ENCODE measurements around the gene PCYT2.

PCYT2 gene

GRCh38 chr17:81941484-81942166 lies 30.4 kb upstream of the PCYT2 start:
- DNase-seq (ENCODE audit: low spot score) = no peak
- TF ChIP-seq, protein P1, sequence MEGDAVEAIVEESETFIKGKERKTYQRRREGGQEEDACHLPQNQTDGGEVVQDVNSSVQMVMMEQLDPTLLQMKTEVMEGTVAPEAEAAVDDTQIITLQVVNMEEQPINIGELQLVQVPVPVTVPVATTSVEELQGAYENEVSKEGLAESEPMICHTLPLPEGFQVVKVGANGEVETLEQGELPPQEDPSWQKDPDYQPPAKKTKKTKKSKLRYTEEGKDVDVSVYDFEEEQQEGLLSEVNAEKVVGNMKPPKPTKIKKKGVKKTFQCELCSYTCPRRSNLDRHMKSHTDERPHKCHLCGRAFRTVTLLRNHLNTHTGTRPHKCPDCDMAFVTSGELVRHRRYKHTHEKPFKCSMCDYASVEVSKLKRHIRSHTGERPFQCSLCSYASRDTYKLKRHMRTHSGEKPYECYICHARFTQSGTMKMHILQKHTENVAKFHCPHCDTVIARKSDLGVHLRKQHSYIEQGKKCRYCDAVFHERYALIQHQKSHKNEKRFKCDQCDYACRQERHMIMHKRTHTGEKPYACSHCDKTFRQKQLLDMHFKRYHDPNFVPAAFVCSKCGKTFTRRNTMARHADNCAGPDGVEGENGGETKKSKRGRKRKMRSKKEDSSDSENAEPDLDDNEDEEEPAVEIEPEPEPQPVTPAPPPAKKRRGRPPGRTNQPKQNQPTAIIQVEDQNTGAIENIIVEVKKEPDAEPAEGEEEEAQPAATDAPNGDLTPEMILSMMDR (IDR thresholded peaks at IDR 0.05; ENCODE audit: extremely low read depth, missing control alignments) = no peak

DNA sequence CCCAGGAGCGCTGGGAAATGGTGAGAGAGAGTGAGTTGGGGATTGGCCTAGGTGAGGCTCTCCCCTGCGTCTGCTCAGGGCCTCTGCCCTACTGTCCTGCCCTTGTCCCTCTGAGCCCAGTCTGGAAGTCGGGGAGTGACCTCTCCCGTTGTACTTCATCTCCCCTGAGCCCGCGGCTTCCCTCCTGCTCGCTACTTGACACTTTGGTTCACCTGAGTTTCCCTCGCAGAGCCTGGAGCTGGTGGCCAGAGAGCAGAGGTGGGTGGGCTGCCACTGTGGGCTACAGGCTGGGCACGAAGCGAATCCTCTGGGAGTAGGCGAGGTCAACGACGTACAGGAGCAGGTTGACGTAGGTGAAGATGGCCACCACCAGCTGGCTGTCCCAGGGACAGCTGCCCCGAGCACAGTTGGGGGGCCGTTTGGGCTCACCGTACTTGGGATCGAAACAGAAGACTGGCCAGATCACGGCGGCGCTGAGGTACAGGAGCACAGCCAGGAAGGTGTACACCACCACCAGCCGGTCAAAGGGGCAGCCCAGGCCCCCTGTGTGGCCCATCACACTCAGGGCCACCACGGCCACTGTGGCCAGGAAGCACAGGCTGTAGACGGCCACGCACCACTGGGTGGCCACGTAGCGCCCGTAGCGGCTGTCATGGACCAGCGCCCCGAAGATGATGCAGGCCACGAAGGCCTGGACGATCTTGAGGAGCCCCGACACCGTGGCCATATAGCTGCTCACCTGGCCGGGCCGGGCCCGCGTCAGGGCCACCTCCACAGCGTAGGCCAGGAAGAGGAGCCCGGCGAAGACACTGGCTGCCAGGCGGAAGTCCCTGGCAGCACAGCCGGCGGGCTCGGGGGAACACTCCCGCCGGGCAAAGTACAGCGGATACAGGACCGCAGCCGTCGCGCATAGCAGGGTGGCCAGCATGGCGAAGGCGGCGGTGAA lies 29.6 kb upstream of the PCYT2 start:
- TF ChIP-seq, protein P1 (IDR thresholded peaks at IDR 0.05; ENCODE audit: extremely low read depth, missing control alignments) = no peak
- no peak for DNase-seq (ENCODE audit: low spot score)

DNA sequence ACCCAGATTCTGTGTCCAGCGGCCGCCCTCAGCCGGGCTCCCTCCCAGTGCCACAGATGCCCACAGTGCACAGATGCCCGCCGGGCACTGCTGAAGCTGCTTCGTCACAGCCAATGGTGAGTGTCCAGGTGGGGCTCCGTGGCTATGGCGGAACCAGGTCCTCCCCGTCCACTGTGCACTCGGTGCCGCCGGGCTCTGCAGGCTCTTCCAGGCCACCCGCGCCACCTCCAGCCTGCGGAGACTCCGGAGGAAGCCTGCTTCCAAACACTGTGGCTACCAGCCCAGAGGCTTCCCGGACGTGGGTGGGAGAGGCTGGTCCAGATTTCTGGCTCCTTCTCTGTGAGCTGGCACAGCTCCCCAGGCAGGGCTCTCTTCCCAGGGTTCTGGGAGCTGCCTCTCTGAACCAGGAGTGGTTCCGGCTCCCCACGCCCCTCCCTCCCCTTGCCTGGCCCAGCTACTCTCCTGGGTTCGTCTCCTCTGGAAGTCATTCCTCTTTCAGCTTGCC lies 28.7 kb upstream of the PCYT2 start:
- TF ChIP-seq, protein P1 (IDR thresholded peaks at IDR 0.05; ENCODE audit: extremely low read depth, missing control alignments) = no peak
- DNase-seq (ENCODE audit: low spot score) = no peak

GRCh38 chr17:81939218-81939617 lies 28.0 kb upstream of the PCYT2 start:
- DNase-seq (ENCODE audit: low spot score) = no peak
- TF ChIP-seq, protein P1 (IDR thresholded peaks at IDR 0.05; ENCODE audit: extremely low read depth, missing control alignments) = no peak

DNA sequence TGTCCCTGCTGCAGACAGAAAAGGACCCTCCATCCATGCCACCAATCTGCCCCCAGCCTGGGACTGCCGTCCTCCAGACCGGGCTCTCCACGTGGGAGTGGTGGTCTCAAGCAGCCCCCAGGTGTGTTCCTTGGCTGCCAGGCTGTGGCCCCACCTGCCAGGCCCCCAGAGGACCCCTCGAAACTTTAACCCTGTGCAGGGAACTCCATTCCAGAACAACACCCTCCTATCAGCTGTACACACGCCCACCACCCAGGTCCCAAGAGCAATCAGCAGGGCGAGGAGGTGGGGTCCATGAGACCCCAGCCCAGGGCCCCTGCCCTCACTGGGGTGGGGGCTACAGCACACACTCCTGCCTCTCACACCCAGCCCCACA lies 24.5 kb upstream of the PCYT2 start:
- TF ChIP-seq, protein P1 (IDR thresholded peaks at IDR 0.05; ENCODE audit: extremely low read depth, missing control alignments) = no peak
- DNase-seq (ENCODE audit: low spot score) = no peak

GRCh38 chr17:81934850-81935708 lies 23.9 kb upstream of the PCYT2 start:
- DNase-seq (ENCODE audit: low spot score) = no peak
- TF ChIP-seq, protein P1 (IDR thresholded peaks at IDR 0.05; ENCODE audit: extremely low read depth, missing control alignments) = no peak
